GM12873 (cell line): ENCODE measurements around the gene SERINC3.

Experiments
- CTCF ChIP-seq: IDR thresholded peaks from 2 replicates; pipeline ENCODE4 v1.5.1; 2012; ENCODE audit warnings: low read depth, mild to moderate bottlenecking, moderate library complexity, low read length, control low read depth; ENCODE audit not compliant: insufficient read depth; ENCODE audit errors: missing control alignments

The SERINC3 gene

GRCh38 chr20:44521484-44522481 is at the start of gene SERINC3:
Gene SERINC3 (minus strand): TSS chr20:44522070. CDS start chr20:44521951, 119 bp downstream.
- TF ChIP-seq CTCF = peak; percentile 25

- no peak for TF ChIP-seq CTCF
Observed at GRCh38 chr20:44571362-44571988, 49.6 kb upstream of the SERINC3 start.

- TF ChIP-seq CTCF = no peak
Observed at GRCh38 chr20:44570367-44570766, 48.5 kb upstream of the SERINC3 start.

GRCh38 chr20:44566811-44567210 is 44.9 kb upstream of the SERINC3 start:
- TF ChIP-seq CTCF = no peak

- no peak for TF ChIP-seq CTCF
Observed at GRCh38 chr20:44566018-44566417, 44.1 kb upstream of the SERINC3 start.

- TF ChIP-seq CTCF = no peak
Observed at GRCh38 chr20:44561876-44562275, 40.0 kb upstream of the SERINC3 start.

- no peak for TF ChIP-seq CTCF
Observed at GRCh38 chr20:44560229-44560628, 38.4 kb upstream of the SERINC3 start.
